Measurements from ENCODE around the gene FOS.

Gene FOS

GRCh38 chr14:75262641-75263040, 16.0 kb upstream of the FOS start:
- Histone ChIP-seq H3K18ac (ENCODE audit: low read depth in 1 of 2, low read length in 2 of 2) (no peak overlapping the region), H3K36me3 (ENCODE audit: control insufficient read depth in 1 of 2, insufficient read depth in 2 of 2, low read depth in 1 of 2, low read length in 2 of 2) (no peaks in the 10 kb centered on the region), H2BK5ac (ENCODE audit: low read depth, low read length, poor library complexity, severe bottlenecking) (no peak overlapping the region), H2AFZ (ENCODE audit: low read depth, low read length) (no peak overlapping the region), H3K4me1 (ENCODE audit: control insufficient read depth, insufficient read depth, low read depth, low read length) (peaks cover 8% of the 10 kb centered on the region), H4K91ac (ENCODE audit: low read length) (no peak overlapping the region), H2BK15ac (ENCODE audit: low read depth, poor library complexity, severe bottlenecking) (no peak overlapping the region), H4K8ac (ENCODE audit: low read length) (no peak overlapping the region), H3K4me3 (ENCODE audit: insufficient read depth in 1 of 2, low read depth in 1 of 2, low read length in 2 of 2) (no peak overlapping the region), H3K27me3 (ENCODE audit: control insufficient read depth in 1 of 2, insufficient read depth in 1 of 2, low read length in 2 of 2) (no peaks in the 10 kb centered on the region), H3K9me3 (ENCODE audit: control insufficient read depth, low read length) (no peaks in the 10 kb centered on the region), H3K23ac (ENCODE audit: low read length in 2 of 2) (no peak overlapping the region), H3K27ac (ENCODE audit: low read length, poor library complexity, severe bottlenecking) (no peak overlapping the region), H2BK120ac (ENCODE audit: low read depth, low read length) (no peak overlapping the region), H3K4ac (ENCODE audit: low read depth in 1 of 2, low read length in 2 of 2) (no peak overlapping the region), H3K14ac (ENCODE audit: low read length in 2 of 2) (no peak overlapping the region), H2AK5ac (ENCODE audit: low read length, severe bottlenecking) (peak overlapping the region; percentile 54), H3K79me1 (replicated peaks; ENCODE audit: low read length, poor library complexity, severe bottlenecking) (no peaks in the 10 kb centered on the region), H2BK12ac (ENCODE audit: low read length in 2 of 2) (no peak overlapping the region), H3K4me2 (ENCODE audit: low read length, poor library complexity, severe bottlenecking) (no peak overlapping the region), H3K9ac (ENCODE audit: low read length) (no peak overlapping the region)
- no peak for DNase-seq
- 95% methylated on average over 1 of the region's 2 CpGs for WGBS

- H2AK5ac ChIP-seq (ENCODE audit: low read length, severe bottlenecking): no peak overlapping the region
- H3K36me3 ChIP-seq (ENCODE audit: control insufficient read depth in 1 of 2, insufficient read depth in 2 of 2, low read depth in 1 of 2, low read length in 2 of 2): no peaks in the 10 kb centered on the region
- no peak overlapping the region for H2BK15ac ChIP-seq (ENCODE audit: low read depth, poor library complexity, severe bottlenecking)
- no peak overlapping the region for H3K4ac ChIP-seq (ENCODE audit: low read depth in 1 of 2, low read length in 2 of 2)
- no peak overlapping the region for H3K18ac ChIP-seq (ENCODE audit: low read depth in 1 of 2, low read length in 2 of 2)
- no peak overlapping the region for H3K14ac ChIP-seq (ENCODE audit: low read length in 2 of 2)
- WGBS: 95% methylated on average over 3 of the region's 3 CpGs
- no peaks in the 10 kb centered on the region for H3K79me1 ChIP-seq (replicated peaks; ENCODE audit: low read length, poor library complexity, severe bottlenecking)
- DNase-seq: no peak
- no peak overlapping the region for H4K8ac ChIP-seq (ENCODE audit: low read length)
- H3K4me2 ChIP-seq (ENCODE audit: low read length, poor library complexity, severe bottlenecking): no peak overlapping the region
- H2AFZ ChIP-seq (ENCODE audit: low read depth, low read length): no peak overlapping the region
- no peak overlapping the region for H4K91ac ChIP-seq (ENCODE audit: low read length)
- no peaks in the 10 kb centered on the region for H3K27me3 ChIP-seq (ENCODE audit: control insufficient read depth in 1 of 2, insufficient read depth in 1 of 2, low read length in 2 of 2)
- no peaks in the 10 kb centered on the region for H3K9me3 ChIP-seq (ENCODE audit: control insufficient read depth, low read length)
- H3K4me3 ChIP-seq (ENCODE audit: insufficient read depth in 1 of 2, low read depth in 1 of 2, low read length in 2 of 2): no peak overlapping the region
- H2BK120ac ChIP-seq (ENCODE audit: low read depth, low read length): no peak overlapping the region
- peak overlapping the region in 1 of 2 experiments; percentile 37 for H2BK12ac ChIP-seq (ENCODE audit: low read length in 2 of 2)
- H2BK5ac ChIP-seq (ENCODE audit: low read depth, low read length, poor library complexity, severe bottlenecking): no peak overlapping the region
- H3K27ac ChIP-seq (ENCODE audit: low read length, poor library complexity, severe bottlenecking): no peak overlapping the region
- H3K9ac ChIP-seq (ENCODE audit: low read length): no peak overlapping the region
- H3K4me1 ChIP-seq (ENCODE audit: control insufficient read depth, insufficient read depth, low read depth, low read length): peaks cover 6% of the 10 kb centered on the region
- no peak overlapping the region for H3K23ac ChIP-seq (ENCODE audit: low read length in 2 of 2)
Observed at GRCh38 chr14:75264036-75264435, 14.6 kb upstream of the FOS start.

- Histone ChIP-seq H3K4me2 (ENCODE audit: low read length, poor library complexity, severe bottlenecking) (no peak overlapping the region), H2BK12ac (ENCODE audit: low read length in 2 of 2) (no peak overlapping the region), H2BK15ac (ENCODE audit: low read depth, poor library complexity, severe bottlenecking) (no peak overlapping the region), H2BK120ac (ENCODE audit: low read depth, low read length) (no peak overlapping the region), H3K79me1 (replicated peaks; ENCODE audit: low read length, poor library complexity, severe bottlenecking) (no peaks in the 10 kb centered on the region), H3K18ac (ENCODE audit: low read depth in 1 of 2, low read length in 2 of 2) (peak overlapping the region in 1 of 2 experiments; percentile 87), H2AK5ac (ENCODE audit: low read length, severe bottlenecking) (no peak overlapping the region), H3K9me3 (ENCODE audit: control insufficient read depth, low read length) (no peaks in the 10 kb centered on the region), H3K27me3 (ENCODE audit: control insufficient read depth in 1 of 2, insufficient read depth in 1 of 2, low read length in 2 of 2) (no peaks in the 10 kb centered on the region), H3K27ac (ENCODE audit: low read length, poor library complexity, severe bottlenecking) (peak overlapping the region; percentile 92), H3K4ac (ENCODE audit: low read depth in 1 of 2, low read length in 2 of 2) (peak overlapping the region in 1 of 2 experiments; percentile 54), H3K9ac (ENCODE audit: low read length) (peak overlapping the region; percentile 53), H3K14ac (ENCODE audit: low read length in 2 of 2) (no peak overlapping the region), H2AFZ (ENCODE audit: low read depth, low read length) (no peak overlapping the region), H3K4me1 (ENCODE audit: control insufficient read depth, insufficient read depth, low read depth, low read length) (peaks cover 4% of the 10 kb centered on the region), H3K23ac (ENCODE audit: low read length in 2 of 2) (no peak overlapping the region), H3K36me3 (ENCODE audit: control insufficient read depth in 1 of 2, insufficient read depth in 2 of 2, low read depth in 1 of 2, low read length in 2 of 2) (no peaks in the 10 kb centered on the region), H2BK5ac (ENCODE audit: low read depth, low read length, poor library complexity, severe bottlenecking) (peak overlapping the region; percentile 51), H4K91ac (ENCODE audit: low read length) (peak overlapping the region; percentile 69), H4K8ac (ENCODE audit: low read length) (no peak overlapping the region), H3K4me3 (ENCODE audit: insufficient read depth in 1 of 2, low read depth in 1 of 2, low read length in 2 of 2) (no peak overlapping the region)
- WGBS: 17% methylated on average over 2 of the region's 3 CpGs
- peak; percentile 81 for DNase-seq
Observed at GRCh38 chr14:75267141-75267721, 11.4 kb upstream of the FOS start.

GRCh38 chr14:75268633-75269550, 9.7 kb upstream of the FOS start:
- Histone ChIP-seq H3K4me3 (ENCODE audit: insufficient read depth in 1 of 2, low read depth in 1 of 2, low read length in 2 of 2) (no peak overlapping the region), H3K23ac (ENCODE audit: low read length in 2 of 2) (no peak overlapping the region), H2AK5ac (ENCODE audit: low read length, severe bottlenecking) (no peak overlapping the region), H3K36me3 (ENCODE audit: control insufficient read depth in 1 of 2, insufficient read depth in 2 of 2, low read depth in 1 of 2, low read length in 2 of 2) (no peaks in the 10 kb centered on the region), H3K14ac (ENCODE audit: low read length in 2 of 2) (no peak overlapping the region), H4K8ac (ENCODE audit: low read length) (no peak overlapping the region), H3K4me2 (ENCODE audit: low read length, poor library complexity, severe bottlenecking) (no peak overlapping the region), H3K27ac (ENCODE audit: low read length, poor library complexity, severe bottlenecking) (no peak overlapping the region), H2BK12ac (ENCODE audit: low read length in 2 of 2) (peak overlapping the region in 1 of 2 experiments; percentile 57), H2AFZ (ENCODE audit: low read depth, low read length) (no peak overlapping the region), H4K91ac (ENCODE audit: low read length) (no peak overlapping the region), H3K18ac (ENCODE audit: low read depth in 1 of 2, low read length in 2 of 2) (no peak overlapping the region), H2BK5ac (ENCODE audit: low read depth, low read length, poor library complexity, severe bottlenecking) (no peak overlapping the region), H2BK15ac (ENCODE audit: low read depth, poor library complexity, severe bottlenecking) (peak overlapping the region; percentile 82), H3K4me1 (ENCODE audit: control insufficient read depth, insufficient read depth, low read depth, low read length) (peaks cover 6% of the 10 kb centered on the region), H3K4ac (ENCODE audit: low read depth in 1 of 2, low read length in 2 of 2) (no peak overlapping the region), H3K79me1 (replicated peaks; ENCODE audit: low read length, poor library complexity, severe bottlenecking) (no peaks in the 10 kb centered on the region), H3K9ac (ENCODE audit: low read length) (no peak overlapping the region), H3K9me3 (ENCODE audit: control insufficient read depth, low read length) (no peaks in the 10 kb centered on the region), H3K27me3 (ENCODE audit: control insufficient read depth in 1 of 2, insufficient read depth in 1 of 2, low read length in 2 of 2) (peaks cover 0 to 6% of the 10 kb centered on the region in 2 experiments), H2BK120ac (ENCODE audit: low read depth, low read length) (no peak overlapping the region)
- WGBS: 61% methylated on average over 4 of the region's 7 CpGs
- no peak for DNase-seq

Data from mesenchymal stem cell (in vitro differentiated cells and primary cell).